PC-3 (cell line): Measurements from ENCODE around the gene IGSF23. TPM values are rescaled to one million over a fixed set of nuclear protein-coding genes. Genes with fewer than 3 reads are reported as not detected.
"Not testable (repeated sequence)": the region's sequence is repeated elsewhere in the genome, so short reads cannot be mapped to it uniquely, and the experiment has no call there.

Experiments used
- ATAC-seq: fragments of 200-7000 bp; cut with Tn5 transposase; 2 replicates; pipeline ENCODE4 v1.9.1; 2020; ENCODE audit warnings: mild to moderate bottlenecking, moderate library complexity
- BruUV-seq: library from RNA; stranded (reverse); fragments of 400-500 nt; replicated peaks from 2 replicates; lab custom pipeline; 2021; lab: Mats Ljungman, UMichigan
- CTCF ChIA-PET: fragments of 300-600 bp; sonication (Branson Sonifier 250); formaldehyde crosslinking; loops from one replicate; lab custom pipeline; 2022; ENCODE audit warnings: antibody characterized with exemption; lab: Charles Lee
- POLR2A ChIA-PET: fragments of 300-600 bp; sonication (Branson Sonifier 250); formaldehyde crosslinking; loops from one replicate; lab custom pipeline; 2022; ENCODE audit warnings: antibody characterized with exemption; ENCODE audit not compliant: unreplicated experiment; lab: Charles Lee
- DNase-seq: peaks from one replicate; pipeline ENCODE4 v3.0.0-alpha.2; 2015
- H2AFZ ChIP-seq: fragments of 300-600 bp; sonication (generic); 2 replicates; pipeline ENCODE4 v1.6.0; 2016; ENCODE audit warnings: antibody characterized with exemption, low read length
- H3F3A ChIP-seq: fragments of 300-600 bp; sonication (generic); one replicate; pipeline ENCODE4 v1.6.0; 2017; ENCODE audit warnings: antibody characterized with exemption, low read length, control low read depth, mild to moderate bottlenecking; ENCODE audit not compliant: unreplicated experiment
- H3K27ac ChIP-seq: fragments of 300-600 bp; sonication (generic); 2 replicates; pipeline ENCODE4 v1.5.1; 2016; ENCODE audit warnings: mild to moderate bottlenecking, low read length
- H3K27me3 ChIP-seq: fragments of 300-600 bp; sonication (generic); 2 replicates; pipeline ENCODE4 v1.6.1; 2016; ENCODE audit warnings: low read length, mixed read lengths
- H3K36me3 ChIP-seq: fragments of 300-600 bp; sonication (generic); 2 replicates; pipeline ENCODE4 v1.6.1; 2016; ENCODE audit warnings: low read depth, mixed run types, low read length, mixed read lengths
- H3K4me1 ChIP-seq: fragments of 300-600 bp; sonication (generic); 2 replicates; pipeline ENCODE4 v1.5.1; 2016; ENCODE audit warnings: low read length; ENCODE audit not compliant: insufficient read depth
- H3K4me2 ChIP-seq: fragments of 300-600 bp; sonication (generic); 2 replicates; pipeline ENCODE4 v1.6.0; 2016; ENCODE audit warnings: low read length
- H3K4me3 ChIP-seq: fragments of 300-600 bp; sonication (generic); 2 replicates; pipeline ENCODE4 v1.5.1; 2016; ENCODE audit warnings: mild to moderate bottlenecking, low read length, mixed read lengths
- H3K79me2 ChIP-seq: fragments of 300-600 bp; sonication (generic); 2 replicates; pipeline ENCODE4 v1.6.1; 2017; ENCODE audit warnings: low read length, mixed read lengths
- H3K9ac ChIP-seq: fragments of 300-600 bp; sonication (generic); 2 replicates; pipeline ENCODE4 v1.6.0; 2016; ENCODE audit warnings: mild to moderate bottlenecking, low read length
- H3K9me2 ChIP-seq: fragments of 300-600 bp; sonication (generic); replicated peaks from 2 replicates; pipeline ENCODE4 v1.6.1; 2016; ENCODE audit warnings: mixed run types, low read length, mixed read lengths
- H3K9me3 ChIP-seq: fragments of 300-600 bp; sonication (generic); 2 replicates; pipeline ENCODE4 v1.6.1; 2016; ENCODE audit warnings: low read length, mixed read lengths
- H4K20me1 ChIP-seq: fragments of 300-600 bp; sonication (generic); 2 replicates; pipeline ENCODE4 v1.6.1; 2016; ENCODE audit warnings: low read length, mixed read lengths
- CTCF ChIP-seq: fragments of 300-600 bp; sonication (generic); conservative IDR thresholded peaks from 2 replicates; pipeline ENCODE4 v1.5.1; 2017; ENCODE audit warnings: antibody characterized with exemption, low read depth, mild to moderate bottlenecking, low read length
- EZH2 ChIP-seq: fragments of 300-600 bp; sonication (generic); IDR thresholded peaks from one replicate; pipeline ENCODE4 v1.6.1; 2017; ENCODE audit warnings: antibody characterized with exemption, mild to moderate bottlenecking, low read length; ENCODE audit not compliant: unreplicated experiment
- EZH2phosphoT487 ChIP-seq: fragments of 300-600 bp; sonication (generic); IDR thresholded peaks from 2 replicates; pipeline ENCODE4 v1.6.1; 2018; ENCODE audit warnings: mild to moderate bottlenecking, antibody characterized with exemption, low read length, borderline replicate concordance
- intact Hi-C: fragments of 100-400 bp; cut with micrococcal nuclease; formaldehyde crosslinking; loops from 2 replicates; pipeline ENCODE4 v1.9.0; 2023
- total RNA-seq: library from RNA; depleted of rRNA; stranded (reverse); fragments of >200 nt; gene quantifications from 2 replicates; pipeline ENCODE4 v1.2.3, GENCODE V29; 2014

Gene IGSF23
- total RNA-seq, 1 experiment from 2014 or later, result not detected

GRCh38 chr19:44666852-44667556, 53.6 kb downstream of the IGSF23 start:
- CTCF ChIA-PET, result no interaction called here
- Histone ChIP-seq H3K9me3 (no peaks in the 10 kb centered on the region), H3K36me3 (peaks cover 9% of the 10 kb centered on the region), H3K4me1 (peaks cover 9% of the 10 kb centered on the region), H3K27me3 (no peaks in the 10 kb centered on the region), H3K9ac (no peak overlapping the region), H3K4me3 (no peak overlapping the region), H3K4me2 (no peak overlapping the region), H3K9me2 (no peaks in the 10 kb centered on the region), H3F3A (no peaks in the 10 kb centered on the region), H3K27ac (no peak overlapping the region), H2AFZ (no peak overlapping the region), H4K20me1 (no peaks in the 10 kb centered on the region), H3K79me2 (no peaks in the 10 kb centered on the region)
- ATAC-seq (no peak), DNase-seq (no peak)
- POLR2A ChIA-PET, result no interaction called here
- TF ChIP-seq EZH2, result no peak
- no peak for TF ChIP-seq EZH2phosphoT487
- TF ChIP-seq CTCF, result no peak
- BruUV-seq, result no TSS peak
- intact Hi-C loops, result no loop called here

- Histone ChIP-seq H3K9me3 (no peaks in the 10 kb centered on the region), H3K36me3 (no peaks in the 10 kb centered on the region), H3K79me2 (no peaks in the 10 kb centered on the region), H3F3A (no peaks in the 10 kb centered on the region), H3K9ac (no peak overlapping the region), H3K4me1 (peaks cover 9% of the 10 kb centered on the region), H4K20me1 (no peaks in the 10 kb centered on the region), H2AFZ (no peak overlapping the region), H3K4me2 (no peak overlapping the region), H3K27ac (no peak overlapping the region), H3K9me2 (no peaks in the 10 kb centered on the region), H3K4me3 (no peak overlapping the region), H3K27me3 (no peaks in the 10 kb centered on the region)
- TF ChIP-seq EZH2 (no peak), EZH2phosphoT487 (no peak), CTCF (no peak)
- peak; percentile 48 for DNase-seq
- intact Hi-C loops, result no loop called here
- ChIA-PET CTCF (no interaction called here), POLR2A (no interaction called here)
- peak; percentile 51 for ATAC-seq
- BruUV-seq, result no TSS peak
Observed at GRCh38 chr19:44668985-44669764, 55.8 kb downstream of the IGSF23 start.

DNA sequence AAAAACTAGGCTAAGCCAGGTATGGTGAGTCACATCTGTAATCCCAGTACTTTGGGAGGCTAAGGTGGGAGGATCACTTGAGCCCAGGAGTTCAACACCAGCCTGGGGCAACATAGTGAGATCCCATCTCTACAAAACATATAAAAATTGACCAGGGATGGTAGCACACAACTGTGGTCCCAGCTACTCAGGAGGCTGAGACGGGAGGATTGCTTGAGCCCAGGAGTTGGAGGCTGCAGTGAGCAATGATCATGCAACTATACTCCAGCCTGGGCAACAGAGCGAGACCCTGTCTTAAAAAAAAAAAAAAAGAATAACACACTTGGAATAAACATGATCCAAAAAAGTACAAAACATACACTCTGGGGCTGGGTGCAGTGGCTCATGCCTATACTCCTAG, 56.7 kb downstream of the IGSF23 start:
- H3K4me1 ChIP-seq, DNase-seq, H3K4me3 ChIP-seq, H3K27me3 ChIP-seq, H3K9me3 ChIP-seq, H3K4me2 ChIP-seq, H3K9me2 ChIP-seq, H4K20me1 ChIP-seq, ATAC-seq, H3F3A ChIP-seq, CTCF ChIA-PET, H3K27ac ChIP-seq, H3K36me3 ChIP-seq, H3K9ac ChIP-seq, intact Hi-C loops, H2AFZ ChIP-seq, BruUV-seq, POLR2A ChIA-PET, H3K79me2 ChIP-seq: not testable (repeated sequence)
